MM.1S (cell line): ENCODE data around the gene MEX3D.

Experiments used
- CTCF ChIP-seq: fragments of 300-600 bp; sonication (generic); IDR thresholded peaks from 2 replicates; pipeline ENCODE4 v1.5.1; 2016; ENCODE audit warnings: antibody characterized with exemption, low read length, mixed read lengths
- EZH2 ChIP-seq: fragments of 300-600 bp; sonication (generic); optimal IDR thresholded peaks from 2 replicates; pipeline ENCODE3; 2017; ENCODE audit warnings: low read depth, mild to moderate bottlenecking, antibody characterized with exemption, low read length, mixed read lengths

- no peak for TF ChIP-seq CTCF
- TF ChIP-seq EZH2 = no peak
Observed at GRCh38 chr19:1520203-1520780, 47.8 kb downstream of the MEX3D start.
